Measurements from ENCODE around the gene OR2T1. TPM values are rescaled to one million over a fixed set of nuclear protein-coding genes. Genes with fewer than 3 reads are reported as not detected.

OR2T1 gene
- not detected for total RNA-seq

GRCh38 chr1:248402748-248403147 is at the start of gene OR2T1:
Gene OR2T1 (plus strand): TSS chr1:248403048. CDS start chr1:248406148, 3,100 bp downstream.

GRCh38 chr1:248361121-248361715 is 41.6 kb upstream of the OR2T1 start, which contains the start of gene OR2T4:
Gene OR2T4 (plus strand): TSS chr1:248361665. CDS start chr1:248361665, 0 bp downstream.

GRCh38 chr1:248375446-248375845 is 27.4 kb upstream of the OR2T1 start, which contains the start of gene OR2T6:
Gene OR2T6 (plus strand): TSS chr1:248375746. CDS start chr1:248387609, 11,863 bp downstream.

GRCh38 chr1:248445399-248445798 is 42.6 kb downstream of the OR2T1 start, which contains the start of gene OR2T2:
Gene OR2T2 (plus strand): TSS chr1:248445637. CDS start chr1:248452798, 7,161 bp downstream.

Other genes starting within 250 kb of the OR2T1 start
- gene OR2M2, start 228.2 kb upstream of the OR2T1 start, total RNA-seq: not detected
- not detected for gene OR2M3, start 205.8 kb upstream of the OR2T1 start, total RNA-seq
- gene OR2M4, start 171.6 kb upstream of the OR2T1 start, total RNA-seq: not detected
- not detected for gene OR2T33, start 125.1 kb upstream of the OR2T1 start, total RNA-seq
- not detected for gene OR2T12, start 99.6 kb upstream of the OR2T1 start, total RNA-seq
- gene OR2M7, start 78.5 kb upstream of the OR2T1 start, total RNA-seq: not detected
- gene OR14C36, start 54.3 kb upstream of the OR2T1 start, total RNA-seq: not detected
- gene OR2T4, start 41.4 kb upstream of the OR2T1 start, total RNA-seq: not detected
- not detected for gene OR2T6, start 27.3 kb upstream of the OR2T1 start, total RNA-seq
- gene OR2T2, start 42.6 kb downstream of the OR2T1 start, total RNA-seq: not detected
- not detected for gene OR2T3, start 70.3 kb downstream of the OR2T1 start, total RNA-seq
- gene OR2T5, start 85.5 kb downstream of the OR2T1 start, total RNA-seq: not detected
- gene OR2G6, start 105.0 kb downstream of the OR2T1 start, total RNA-seq: not detected
- gene OR2T29, start 159.7 kb downstream of the OR2T1 start, total RNA-seq: not detected
- gene OR2T34, start 171.7 kb downstream of the OR2T1 start, total RNA-seq: not detected
- not detected for gene OR2T10, start 194.7 kb downstream of the OR2T1 start, total RNA-seq
- gene OR2T11, start 232.0 kb downstream of the OR2T1 start, total RNA-seq: not detected
- not detected for gene OR2T35, start 242.2 kb downstream of the OR2T1 start, total RNA-seq

Data from activated naive CD4-positive, alpha-beta T cell treated with anti-CD3 and anti-CD28 coated beads, Interleukin-2, amount 10 ng/mL, durations not matched to agents 5 hours and 36 hours (primary cell).